ENCODE data around the gene TTC1.

TTC1 gene

GRCh38 chr5:160029004-160029403, 20.1 kb downstream of the TTC1 start:
- POLR2A ChIA-PET = no interaction called here
- no peaks in the 10 kb centered on the region for H3K9me3 ChIP-seq (ENCODE audit: control extremely low read depth in 1 of 5, control insufficient read depth in 4 of 5, insufficient read depth in 2 of 5, low read depth in 1 of 5, low read length in 4 of 5)
- H3K27me3 ChIP-seq (replicated peaks in 2 of 5; ENCODE audit: control insufficient read depth in 4 of 5, insufficient read depth in 5 of 5, low read length in 4 of 5) = no peaks in the 10 kb centered on the region
- no peak overlapping the region for H3K27ac ChIP-seq (ENCODE audit: insufficient read depth in 1 of 2, low read depth in 1 of 2, low read length in 2 of 2, poor library complexity in 1 of 2, severe bottlenecking in 2 of 2)
- no CpG with 5 or more reads among the region's 1 CpG for WGBS (ENCODE audit: insufficient coverage)
- H3K4me3 ChIP-seq (ENCODE audit: control insufficient read depth in 1 of 7, extremely low read depth in 1 of 7, insufficient read depth in 4 of 7, low read depth in 2 of 7, low read length in 6 of 7) = no peak overlapping the region
- CTCF ChIA-PET = no interaction called here
- H3K4me1 ChIP-seq (ENCODE audit: control extremely low read depth in 1 of 4, control insufficient read depth in 4 of 4, insufficient read depth in 4 of 4, low read length in 3 of 4) = no peaks in the 10 kb centered on the region
- DNase-seq = no peak
- H3K36me3 ChIP-seq (ENCODE audit: control insufficient read depth in 4 of 4, insufficient read depth in 4 of 4, low read length in 3 of 4) = peaks cover 6 to 38% (median 24%) of the 10 kb centered on the region in 4 experiments

- CTCF ChIA-PET = interaction anchor here (3.8 kb wide), 1 partner anchor 8 kb away, joined by 15 read pairs; no protein-coding TSS in a partner anchor
- no peak overlapping the region for H3K27ac ChIP-seq (ENCODE audit: insufficient read depth in 1 of 2, low read depth in 1 of 2, low read length in 2 of 2, poor library complexity in 1 of 2, severe bottlenecking in 2 of 2)
- H3K4me3 ChIP-seq (ENCODE audit: control insufficient read depth in 1 of 7, extremely low read depth in 1 of 7, insufficient read depth in 4 of 7, low read depth in 2 of 7, low read length in 6 of 7) = no peak overlapping the region
- DNase-seq = no peak
- no peaks in the 10 kb centered on the region for H3K4me1 ChIP-seq (ENCODE audit: control extremely low read depth in 1 of 4, control insufficient read depth in 4 of 4, insufficient read depth in 4 of 4, low read length in 3 of 4)
- H3K9me3 ChIP-seq (ENCODE audit: control extremely low read depth in 1 of 5, control insufficient read depth in 4 of 5, insufficient read depth in 2 of 5, low read depth in 1 of 5, low read length in 4 of 5) = no peaks in the 10 kb centered on the region
- no peaks in the 10 kb centered on the region for H3K27me3 ChIP-seq (replicated peaks in 2 of 5; ENCODE audit: control insufficient read depth in 4 of 5, insufficient read depth in 5 of 5, low read length in 4 of 5)
- WGBS (ENCODE audit: insufficient coverage) = no CpG with 5 or more reads among the region's 3 CpGs
- H3K36me3 ChIP-seq (ENCODE audit: control insufficient read depth in 4 of 4, insufficient read depth in 4 of 4, low read length in 3 of 4) = peaks cover 6 to 34% (median 22%) of the 10 kb centered on the region in 4 experiments
- POLR2A ChIA-PET = interaction anchor here (1.4 kb wide), 1 partner anchor 8 kb away, joined by 4 read pairs; no protein-coding TSS in a partner anchor
These were observed 20.7 kb downstream of the TTC1 start for GRCh38 chr5:160029540-160030139.

GRCh38 chr5:160030631-160031377, 21.9 kb downstream of the TTC1 start:
- no peak for DNase-seq
- Histone ChIP-seq H3K4me1 (ENCODE audit: control extremely low read depth in 1 of 4, control insufficient read depth in 4 of 4, insufficient read depth in 4 of 4, low read length in 3 of 4) (no peaks in the 10 kb centered on the region), H3K27me3 (replicated peaks in 2 of 5; ENCODE audit: control insufficient read depth in 4 of 5, insufficient read depth in 5 of 5, low read length in 4 of 5) (no peaks in the 10 kb centered on the region), H3K4me3 (ENCODE audit: control insufficient read depth in 1 of 7, extremely low read depth in 1 of 7, insufficient read depth in 4 of 7, low read depth in 2 of 7, low read length in 6 of 7) (no peak overlapping the region), H3K36me3 (ENCODE audit: control insufficient read depth in 4 of 4, insufficient read depth in 4 of 4, low read length in 3 of 4) (peaks cover 8 to 37% (median 21%) of the 10 kb centered on the region in 4 experiments), H3K9me3 (ENCODE audit: control extremely low read depth in 1 of 5, control insufficient read depth in 4 of 5, insufficient read depth in 2 of 5, low read depth in 1 of 5, low read length in 4 of 5) (no peaks in the 10 kb centered on the region), H3K27ac (ENCODE audit: insufficient read depth in 1 of 2, low read depth in 1 of 2, low read length in 2 of 2, poor library complexity in 1 of 2, severe bottlenecking in 2 of 2) (no peak overlapping the region)
- ChIA-PET CTCF (interaction anchor here (0.6 to 3.8 kb wide), 3 partner anchors 10 to 44 kb away, joined by 3 to 15 read pairs (median 3); no protein-coding TSS in a partner anchor), POLR2A (interaction anchor here (1.4 kb wide), 1 partner anchor 9 kb away, joined by 4 read pairs; no protein-coding TSS in a partner anchor)
- WGBS (ENCODE audit: insufficient coverage) = 94% methylated on average over 2 of the region's 3 CpGs

GRCh38 chr5:160033546-160034252, 24.8 kb downstream of the TTC1 start:
- no peak overlapping the region for H3K4me3 ChIP-seq (ENCODE audit: control insufficient read depth in 1 of 7, extremely low read depth in 1 of 7, insufficient read depth in 4 of 7, low read depth in 2 of 7, low read length in 6 of 7)
- CTCF ChIA-PET = interaction anchor here (1.4 to 3.8 kb wide), 3 partner anchors 8 to 12 kb away, joined by 5 to 15 read pairs (median 7); no protein-coding TSS in a partner anchor
- H3K4me1 ChIP-seq (ENCODE audit: control extremely low read depth in 1 of 4, control insufficient read depth in 4 of 4, insufficient read depth in 4 of 4, low read length in 3 of 4) = no peaks in the 10 kb centered on the region
- no peaks in the 10 kb centered on the region for H3K9me3 ChIP-seq (ENCODE audit: control extremely low read depth in 1 of 5, control insufficient read depth in 4 of 5, insufficient read depth in 2 of 5, low read depth in 1 of 5, low read length in 4 of 5)
- DNase-seq = no peak
- H3K36me3 ChIP-seq (ENCODE audit: control insufficient read depth in 4 of 4, insufficient read depth in 4 of 4, low read length in 3 of 4) = peaks cover 17 to 54% (median 34%) of the 10 kb centered on the region in 4 experiments
- no peak overlapping the region for H3K27ac ChIP-seq (ENCODE audit: insufficient read depth in 1 of 2, low read depth in 1 of 2, low read length in 2 of 2, poor library complexity in 1 of 2, severe bottlenecking in 2 of 2)
- 98% methylated on average over 4 of the region's 4 CpGs for WGBS (ENCODE audit: insufficient coverage)
- no peaks in the 10 kb centered on the region for H3K27me3 ChIP-seq (replicated peaks in 2 of 5; ENCODE audit: control insufficient read depth in 4 of 5, insufficient read depth in 5 of 5, low read length in 4 of 5)
- POLR2A ChIA-PET = no interaction called here

- H3K27me3 ChIP-seq (replicated peaks in 2 of 5; ENCODE audit: control insufficient read depth in 4 of 5, insufficient read depth in 5 of 5, low read length in 4 of 5) = no peaks in the 10 kb centered on the region
- no peaks in the 10 kb centered on the region for H3K9me3 ChIP-seq (ENCODE audit: control extremely low read depth in 1 of 5, control insufficient read depth in 4 of 5, insufficient read depth in 2 of 5, low read depth in 1 of 5, low read length in 4 of 5)
- ChIA-PET CTCF (interaction anchor here (0.7 to 1.6 kb wide), 3 partner anchors 10 to 16 kb away, joined by 3 to 4 read pairs (median 3); no protein-coding TSS in a partner anchor), POLR2A (interaction anchor here (0.7 kb wide), 1 partner anchor 12 kb away, joined by 3 read pairs; no protein-coding TSS in a partner anchor)
- DNase-seq = no peak
- H3K4me3 ChIP-seq (ENCODE audit: control insufficient read depth in 1 of 7, extremely low read depth in 1 of 7, insufficient read depth in 4 of 7, low read depth in 2 of 7, low read length in 6 of 7) = no peak overlapping the region
- peaks cover 23 to 49% (median 33%) of the 10 kb centered on the region in 4 experiments for H3K36me3 ChIP-seq (ENCODE audit: control insufficient read depth in 4 of 4, insufficient read depth in 4 of 4, low read length in 3 of 4)
- H3K4me1 ChIP-seq (ENCODE audit: control extremely low read depth in 1 of 4, control insufficient read depth in 4 of 4, insufficient read depth in 4 of 4, low read length in 3 of 4) = no peaks in the 10 kb centered on the region
- no CpG with 5 or more reads among the region's 1 CpG for WGBS (ENCODE audit: insufficient coverage)
- H3K27ac ChIP-seq (ENCODE audit: insufficient read depth in 1 of 2, low read depth in 1 of 2, low read length in 2 of 2, poor library complexity in 1 of 2, severe bottlenecking in 2 of 2) = no peak overlapping the region
These were observed 27.3 kb downstream of the TTC1 start for GRCh38 chr5:160036243-160036642.

- H3K27ac ChIP-seq (ENCODE audit: insufficient read depth in 1 of 2, low read depth in 1 of 2, low read length in 2 of 2, poor library complexity in 1 of 2, severe bottlenecking in 2 of 2) = no peak overlapping the region
- H3K36me3 ChIP-seq (ENCODE audit: control insufficient read depth in 4 of 4, insufficient read depth in 4 of 4, low read length in 3 of 4) = peaks cover 24 to 48% (median 35%) of the 10 kb centered on the region in 4 experiments
- CTCF ChIA-PET = interaction anchor here (0.7 to 1.6 kb wide), 3 partner anchors 11 to 16 kb away, joined by 3 to 4 read pairs (median 3); no protein-coding TSS in a partner anchor
- no peak overlapping the region for H3K4me3 ChIP-seq (ENCODE audit: control insufficient read depth in 1 of 7, extremely low read depth in 1 of 7, insufficient read depth in 4 of 7, low read depth in 2 of 7, low read length in 6 of 7)
- POLR2A ChIA-PET = no interaction called here
- no peaks in the 10 kb centered on the region for H3K4me1 ChIP-seq (ENCODE audit: control extremely low read depth in 1 of 4, control insufficient read depth in 4 of 4, insufficient read depth in 4 of 4, low read length in 3 of 4)
- no peaks in the 10 kb centered on the region for H3K27me3 ChIP-seq (replicated peaks in 2 of 5; ENCODE audit: control insufficient read depth in 4 of 5, insufficient read depth in 5 of 5, low read length in 4 of 5)
- H3K9me3 ChIP-seq (ENCODE audit: control extremely low read depth in 1 of 5, control insufficient read depth in 4 of 5, insufficient read depth in 2 of 5, low read depth in 1 of 5, low read length in 4 of 5) = no peaks in the 10 kb centered on the region
- DNase-seq = no peak
These were observed 27.9 kb downstream of the TTC1 start for GRCh38 chr5:160036884-160037283.
